H1 (cell line): ENCODE measurements around the gene SLC7A7. TPM values are rescaled to one million over a fixed set of nuclear protein-coding genes. Genes with fewer than 3 reads are reported as not detected.

Experiments
- CBX8 ChIP-seq: fragments of 300-800, 300-1000 bp; sonication (generic); IDR thresholded peaks from 2 replicates; pipeline ENCODE4 v1.7.1; 2016; ENCODE audit warnings: low read depth, low read length, borderline replicate concordance
- CHD1 ChIP-seq: IDR thresholded peaks from 2 replicates; pipeline ENCODE4 v1.6.1; 2012; ENCODE audit warnings: low read depth, low read length, improper control_type of control experiment
- GTF2F1 ChIP-seq: IDR thresholded peaks from 2 replicates; pipeline ENCODE4 v1.6.1; 2012; ENCODE audit warnings: low read depth, low read length, improper control_type of control experiment, borderline replicate concordance
- SAP30 ChIP-seq: fragments of 300-600 bp; sonication (generic); IDR thresholded peaks from 2 replicates; pipeline ENCODE4 v1.7.1; 2012; ENCODE audit warnings: low read length, moderate library complexity, mild to moderate bottlenecking, inconsistent platforms; ENCODE audit not compliant: insufficient read depth, insufficient replicate concordance
- SIN3A ChIP-seq, 2 experiments: IDR thresholded peaks in 1 of 2; conservative IDR thresholded peaks in 1 of 2; 2 replicates each; pipeline ENCODE4 v1.6.1; 2011 to 2012; ENCODE audit warnings: low read length in 2 of 2, improper control_type of control experiment in 1 of 2, low read depth in 1 of 2, mild to moderate bottlenecking in 1 of 2
- SP1 ChIP-seq: IDR thresholded peaks from 2 replicates; pipeline ENCODE4 v1.6.1; 2011; ENCODE audit warnings: low read depth, low read length
- SRF ChIP-seq: IDR thresholded peaks from 2 replicates; pipeline ENCODE4 v1.6.1; 2011; ENCODE audit warnings: mild to moderate bottlenecking, low read depth, low read length, moderate library complexity
- polyA plus RNA-seq, 7 experiments: library from polyadenylated mRNA; depleted of rRNA in 3 of 7; stranded (reverse) in 5 of 7; unstranded in 2 of 7; fragments of >200 nt in 5 of 7; fragments of 200-250 nt in 2 of 7; gene quantifications; 1 replicate in 5 of 7; 2 replicates in 1 of 7; 4 replicates in 1 of 7; pipeline versions ENCODE4 v1.2.1 to v1.2.3, GENCODE V29; 2011 to 2013; ENCODE audit warnings: missing spikeins in 2 of 7, mixed read lengths in 2 of 7
- total RNA-seq: library from RNA; stranded (reverse); fragmentation: NEBNext Ultra II Directional; extraction: Animal tissue kit (Norgen Biotek cat#: 25700); gene quantifications from 2 replicates; pipeline ENCODE4 v1.2.1, GENCODE V29; 2021
- TF ChIP-seq, protein P1 (sequence below): fragments of 300-600 bp; sonication (generic); IDR thresholded peaks from 2 replicates; pipeline ENCODE4 v1.7.1; 2012; ENCODE audit warnings: low read length, moderate library complexity, mild to moderate bottlenecking, inconsistent platforms; ENCODE audit not compliant: insufficient replicate concordance
- TF ChIP-seq, protein P2 (sequence below): IDR thresholded peaks from 2 replicates; pipeline ENCODE4 v1.6.1; 2012; ENCODE audit warnings: inconsistent platforms

SLC7A7 gene
- total and polyA plus RNA-seq, 2 of the 8 experiments (the other 6 are each of a cell fraction or from before 2014, with no cell fraction given), result 5.8 to 14.9 TPM

GRCh38 chr14:22854963-22855724 lies 39.9 kb upstream of the SLC7A7 start (continued):
- TF ChIP-seq, protein P1, sequence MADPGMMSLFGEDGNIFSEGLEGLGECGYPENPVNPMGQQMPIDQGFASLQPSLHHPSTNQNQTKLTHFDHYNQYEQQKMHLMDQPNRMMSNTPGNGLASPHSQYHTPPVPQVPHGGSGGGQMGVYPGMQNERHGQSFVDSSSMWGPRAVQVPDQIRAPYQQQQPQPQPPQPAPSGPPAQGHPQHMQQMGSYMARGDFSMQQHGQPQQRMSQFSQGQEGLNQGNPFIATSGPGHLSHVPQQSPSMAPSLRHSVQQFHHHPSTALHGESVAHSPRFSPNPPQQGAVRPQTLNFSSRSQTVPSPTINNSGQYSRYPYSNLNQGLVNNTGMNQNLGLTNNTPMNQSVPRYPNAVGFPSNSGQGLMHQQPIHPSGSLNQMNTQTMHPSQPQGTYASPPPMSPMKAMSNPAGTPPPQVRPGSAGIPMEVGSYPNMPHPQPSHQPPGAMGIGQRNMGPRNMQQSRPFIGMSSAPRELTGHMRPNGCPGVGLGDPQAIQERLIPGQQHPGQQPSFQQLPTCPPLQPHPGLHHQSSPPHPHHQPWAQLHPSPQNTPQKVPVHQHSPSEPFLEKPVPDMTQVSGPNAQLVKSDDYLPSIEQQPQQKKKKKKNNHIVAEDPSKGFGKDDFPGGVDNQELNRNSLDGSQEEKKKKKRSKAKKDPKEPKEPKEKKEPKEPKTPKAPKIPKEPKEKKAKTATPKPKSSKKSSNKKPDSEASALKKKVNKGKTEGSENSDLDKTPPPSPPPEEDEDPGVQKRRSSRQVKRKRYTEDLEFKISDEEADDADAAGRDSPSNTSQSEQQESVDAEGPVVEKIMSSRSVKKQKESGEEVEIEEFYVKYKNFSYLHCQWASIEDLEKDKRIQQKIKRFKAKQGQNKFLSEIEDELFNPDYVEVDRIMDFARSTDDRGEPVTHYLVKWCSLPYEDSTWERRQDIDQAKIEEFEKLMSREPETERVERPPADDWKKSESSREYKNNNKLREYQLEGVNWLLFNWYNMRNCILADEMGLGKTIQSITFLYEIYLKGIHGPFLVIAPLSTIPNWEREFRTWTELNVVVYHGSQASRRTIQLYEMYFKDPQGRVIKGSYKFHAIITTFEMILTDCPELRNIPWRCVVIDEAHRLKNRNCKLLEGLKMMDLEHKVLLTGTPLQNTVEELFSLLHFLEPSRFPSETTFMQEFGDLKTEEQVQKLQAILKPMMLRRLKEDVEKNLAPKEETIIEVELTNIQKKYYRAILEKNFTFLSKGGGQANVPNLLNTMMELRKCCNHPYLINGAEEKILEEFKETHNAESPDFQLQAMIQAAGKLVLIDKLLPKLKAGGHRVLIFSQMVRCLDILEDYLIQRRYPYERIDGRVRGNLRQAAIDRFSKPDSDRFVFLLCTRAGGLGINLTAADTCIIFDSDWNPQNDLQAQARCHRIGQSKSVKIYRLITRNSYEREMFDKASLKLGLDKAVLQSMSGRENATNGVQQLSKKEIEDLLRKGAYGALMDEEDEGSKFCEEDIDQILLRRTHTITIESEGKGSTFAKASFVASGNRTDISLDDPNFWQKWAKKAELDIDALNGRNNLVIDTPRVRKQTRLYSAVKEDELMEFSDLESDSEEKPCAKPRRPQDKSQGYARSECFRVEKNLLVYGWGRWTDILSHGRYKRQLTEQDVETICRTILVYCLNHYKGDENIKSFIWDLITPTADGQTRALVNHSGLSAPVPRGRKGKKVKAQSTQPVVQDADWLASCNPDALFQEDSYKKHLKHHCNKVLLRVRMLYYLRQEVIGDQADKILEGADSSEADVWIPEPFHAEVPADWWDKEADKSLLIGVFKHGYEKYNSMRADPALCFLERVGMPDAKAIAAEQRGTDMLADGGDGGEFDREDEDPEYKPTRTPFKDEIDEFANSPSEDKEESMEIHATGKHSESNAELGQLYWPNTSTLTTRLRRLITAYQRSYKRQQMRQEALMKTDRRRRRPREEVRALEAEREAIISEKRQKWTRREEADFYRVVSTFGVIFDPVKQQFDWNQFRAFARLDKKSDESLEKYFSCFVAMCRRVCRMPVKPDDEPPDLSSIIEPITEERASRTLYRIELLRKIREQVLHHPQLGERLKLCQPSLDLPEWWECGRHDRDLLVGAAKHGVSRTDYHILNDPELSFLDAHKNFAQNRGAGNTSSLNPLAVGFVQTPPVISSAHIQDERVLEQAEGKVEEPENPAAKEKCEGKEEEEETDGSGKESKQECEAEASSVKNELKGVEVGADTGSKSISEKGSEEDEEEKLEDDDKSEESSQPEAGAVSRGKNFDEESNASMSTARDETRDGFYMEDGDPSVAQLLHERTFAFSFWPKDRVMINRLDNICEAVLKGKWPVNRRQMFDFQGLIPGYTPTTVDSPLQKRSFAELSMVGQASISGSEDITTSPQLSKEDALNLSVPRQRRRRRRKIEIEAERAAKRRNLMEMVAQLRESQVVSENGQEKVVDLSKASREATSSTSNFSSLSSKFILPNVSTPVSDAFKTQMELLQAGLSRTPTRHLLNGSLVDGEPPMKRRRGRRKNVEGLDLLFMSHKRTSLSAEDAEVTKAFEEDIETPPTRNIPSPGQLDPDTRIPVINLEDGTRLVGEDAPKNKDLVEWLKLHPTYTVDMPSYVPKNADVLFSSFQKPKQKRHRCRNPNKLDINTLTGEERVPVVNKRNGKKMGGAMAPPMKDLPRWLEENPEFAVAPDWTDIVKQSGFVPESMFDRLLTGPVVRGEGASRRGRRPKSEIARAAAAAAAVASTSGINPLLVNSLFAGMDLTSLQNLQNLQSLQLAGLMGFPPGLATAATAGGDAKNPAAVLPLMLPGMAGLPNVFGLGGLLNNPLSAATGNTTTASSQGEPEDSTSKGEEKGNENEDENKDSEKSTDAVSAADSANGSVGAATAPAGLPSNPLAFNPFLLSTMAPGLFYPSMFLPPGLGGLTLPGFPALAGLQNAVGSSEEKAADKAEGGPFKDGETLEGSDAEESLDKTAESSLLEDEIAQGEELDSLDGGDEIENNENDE, result no peak
- TF ChIP-seq, protein P2, sequence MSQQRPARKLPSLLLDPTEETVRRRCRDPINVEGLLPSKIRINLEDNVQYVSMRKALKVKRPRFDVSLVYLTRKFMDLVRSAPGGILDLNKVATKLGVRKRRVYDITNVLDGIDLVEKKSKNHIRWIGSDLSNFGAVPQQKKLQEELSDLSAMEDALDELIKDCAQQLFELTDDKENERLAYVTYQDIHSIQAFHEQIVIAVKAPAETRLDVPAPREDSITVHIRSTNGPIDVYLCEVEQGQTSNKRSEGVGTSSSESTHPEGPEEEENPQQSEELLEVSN, result no peak
- TF ChIP-seq GTF2F1 (no peak), CHD1 (no peak), SIN3A (conservative IDR thresholded peaks at IDR 0.05 in 1 of 2, IDR thresholded peaks at IDR 0.05 in 1 of 2; ENCODE audit: low read depth in 1 of 2, low read length in 2 of 2) (no peak), SP1 (no peak), CBX8 (no peak), SAP30 (no peak), SRF (no peak)
